HUES6 (cell line): ENCODE measurements around the gene RMDN2.
"Not testable (repeated sequence)": the region's sequence is repeated elsewhere in the genome, so short reads cannot be mapped to it uniquely, and the experiment has no call there.

ENCODE experiments used
- H3K27ac ChIP-seq: 2 replicates; pipeline ENCODE4 v1.7.0; 2013; ENCODE audit warnings: low read depth, mild to moderate bottlenecking, low read length, inconsistent platforms
- H3K27me3 ChIP-seq: 2 replicates; pipeline ENCODE4 v1.6.1; 2013; ENCODE audit warnings: low read length; ENCODE audit not compliant: control insufficient read depth, insufficient read depth
- H3K36me3 ChIP-seq: 2 replicates; pipeline ENCODE4 v1.6.1; 2013; ENCODE audit warnings: low read length; ENCODE audit not compliant: control insufficient read depth, insufficient read depth
- H3K4me1 ChIP-seq: 2 replicates; pipeline ENCODE4 v1.6.1; 2013; ENCODE audit warnings: low read length; ENCODE audit not compliant: control insufficient read depth, insufficient read depth
- H3K4me3 ChIP-seq: 2 replicates; pipeline ENCODE4 v1.5.1; 2013; ENCODE audit warnings: low read depth, low read length
- H3K9ac ChIP-seq: one replicate; pipeline ENCODE4 v1.6.1; 2013; ENCODE audit warnings: mild to moderate bottlenecking, low read length
- H3K9me3 ChIP-seq: 2 replicates; pipeline ENCODE4 v1.6.1; 2013; ENCODE audit warnings: low read depth, low read length; ENCODE audit not compliant: control insufficient read depth, insufficient read depth

The RMDN2 gene

GRCh38 chr2:37992601-37993000 lies 67.5 kb downstream of the RMDN2 start:
- Histone ChIP-seq H3K36me3 (no peaks in the 10 kb centered on the region), H3K9ac (no peak overlapping the region), H3K4me3 (no peak overlapping the region), H3K27me3 (no peaks in the 10 kb centered on the region), H3K9me3 (peaks cover under 1% of the 10 kb centered on the region; the same call in 1 of the 2 replicates), H3K27ac (no peak overlapping the region), H3K4me1 (peaks cover 4% of the 10 kb centered on the region; the same call in 1 of the 2 replicates)

- Histone ChIP-seq H3K9me3 (no peaks in the 10 kb centered on the region; the same call in 1 of the 2 replicates), H3K27ac (no peak overlapping the region), H3K36me3 (no peaks in the 10 kb centered on the region), H3K4me3 (no peak overlapping the region), H3K4me1 (peaks cover 4% of the 10 kb centered on the region; the same call in 1 of the 2 replicates), H3K27me3 (no peaks in the 10 kb centered on the region), H3K9ac (no peak overlapping the region)
Measured at GRCh38 chr2:37993143-37993542, 68.1 kb downstream of the RMDN2 start.

GRCh38 chr2:37997629-37998028 lies 72.5 kb downstream of the RMDN2 start:
- no peak overlapping the region for H3K4me3 ChIP-seq
- H3K4me1 ChIP-seq, result peaks cover 4% of the 10 kb centered on the region; the same call in 1 of the 2 replicates
- H3K9me3 ChIP-seq, result peaks cover 10% of the 10 kb centered on the region
- H3K9ac ChIP-seq, result no peak overlapping the region
- H3K36me3 ChIP-seq, result no peaks in the 10 kb centered on the region
- no peaks in the 10 kb centered on the region for H3K27me3 ChIP-seq
- H3K27ac ChIP-seq, result no peak overlapping the region

- no peaks in the 10 kb centered on the region for H3K36me3 ChIP-seq
- H3K9ac ChIP-seq, result no peak overlapping the region
- H3K27ac ChIP-seq, result no peak overlapping the region
- H3K4me1 ChIP-seq, result no peaks in the 10 kb centered on the region
- no peaks in the 10 kb centered on the region for H3K27me3 ChIP-seq
- peaks cover 10% of the 10 kb centered on the region for H3K9me3 ChIP-seq
- H3K4me3 ChIP-seq, result no peak overlapping the region
Measured at GRCh38 chr2:38000485-38001222, 75.6 kb downstream of the RMDN2 start.

- H3K36me3 ChIP-seq, H3K27ac ChIP-seq, H3K9ac ChIP-seq, H3K4me3 ChIP-seq, H3K4me1 ChIP-seq, H3K27me3 ChIP-seq: not testable (repeated sequence)
- peaks cover 14% of the 10 kb centered on the region for H3K9me3 ChIP-seq
Measured at GRCh38 chr2:38010187-38010586, 85.1 kb downstream of the RMDN2 start.

GRCh38 chr2:38010995-38011394 lies 85.9 kb downstream of the RMDN2 start:
- no peaks in the 10 kb centered on the region for H3K27me3 ChIP-seq
- peaks cover 14% of the 10 kb centered on the region for H3K9me3 ChIP-seq
- H3K4me1 ChIP-seq, result no peaks in the 10 kb centered on the region
- H3K4me3 ChIP-seq, result no peak overlapping the region
- H3K36me3 ChIP-seq, result no peaks in the 10 kb centered on the region
- no peak overlapping the region for H3K27ac ChIP-seq
- no peak overlapping the region for H3K9ac ChIP-seq

GRCh38 chr2:38013158-38013752 lies 88.2 kb downstream of the RMDN2 start:
- Histone ChIP-seq H3K9me3 (peaks cover 14% of the 10 kb centered on the region), H3K9ac (no peak overlapping the region), H3K27ac (no peak overlapping the region), H3K27me3 (no peaks in the 10 kb centered on the region), H3K36me3 (no peaks in the 10 kb centered on the region), H3K4me3 (no peak overlapping the region), H3K4me1 (no peaks in the 10 kb centered on the region; the same call in 1 of the 2 replicates)

- Histone ChIP-seq H3K27ac (no peak overlapping the region), H3K4me1 (peaks cover 4% of the 10 kb centered on the region; the same call in 1 of the 2 replicates), H3K9me3 (peaks cover under 1% of the 10 kb centered on the region; the same call in 1 of the 2 replicates), H3K9ac (no peak overlapping the region), H3K27me3 (no peaks in the 10 kb centered on the region), H3K4me3 (no peak overlapping the region), H3K36me3 (no peaks in the 10 kb centered on the region)
Measured at GRCh38 chr2:38016219-38016618, 91.1 kb downstream of the RMDN2 start.

- H3K4me3 ChIP-seq, result no peak overlapping the region
- H3K9ac ChIP-seq, result no peak overlapping the region
- H3K27me3 ChIP-seq, result no peaks in the 10 kb centered on the region
- H3K27ac ChIP-seq, result no peak overlapping the region; the same call in 1 of the 2 replicates
- H3K36me3 ChIP-seq, result no peaks in the 10 kb centered on the region
- H3K4me1 ChIP-seq, result peaks cover 4% of the 10 kb centered on the region; the same call in 1 of the 2 replicates
- no peaks in the 10 kb centered on the region; the same call in 1 of the 2 replicates for H3K9me3 ChIP-seq
Measured at GRCh38 chr2:38017836-38018235, 92.7 kb downstream of the RMDN2 start.

- not testable (repeated sequence) for H3K9ac ChIP-seq, H3K36me3 ChIP-seq, H3K27ac ChIP-seq
Measured at GRCh38 chr2:38020359-38021069, 95.4 kb downstream of the RMDN2 start.

GRCh38 chr2:38021589-38021988 lies 96.5 kb downstream of the RMDN2 start:
- Histone ChIP-seq H3K9me3 (no peaks in the 10 kb centered on the region), H3K36me3 (no peaks in the 10 kb centered on the region), H3K27ac (no peak overlapping the region), H3K9ac (no peak overlapping the region), H3K4me1 (peaks cover 4% of the 10 kb centered on the region; the same call in 1 of the 2 replicates), H3K4me3 (no peak overlapping the region), H3K27me3 (no peaks in the 10 kb centered on the region)

More at GRCh38 chr2:38020359-38021069, 95.4 kb downstream of the RMDN2 start:
- not testable (repeated sequence) for H3K4me1 ChIP-seq, H3K4me3 ChIP-seq, H3K9me3 ChIP-seq, H3K27me3 ChIP-seq
